Kidney (tissue), 14 donors: ENCODE results near the gene ZNF618. TPM values are rescaled to one million over a fixed set of nuclear protein-coding genes. Genes with fewer than 3 reads are reported as not detected.

ENCODE experiments used
- DNase-seq, 5 donors: peaks; one replicate each; pipeline ENCODE4 v3.0.0-alpha.2; 2013 to 2020
- FAIRE-seq: peaks from 2 replicates; lab custom pipeline; 2012; peaks lifted over from hg19 to GRCh38; lab: Jason Lieb, UNC
- H3K27ac ChIP-seq, 2 donors: one replicate each; pipeline ENCODE4 v1.7.0; 2013; ENCODE audit warnings: low read depth in 2 of 2, low read length in 2 of 2, inconsistent platforms in 1 of 2
- H3K27me3 ChIP-seq: one replicate; pipeline ENCODE4 v1.7.1; 2013; ENCODE audit warnings: low read length, inconsistent platforms; ENCODE audit not compliant: control insufficient read depth, insufficient read depth
- H3K36me3 ChIP-seq, 3 donors: one replicate each; pipeline versions ENCODE4 v1.7.0 to v1.7.1; 2013; ENCODE audit warnings: low read length in 3 of 3, control low read depth in 1 of 3, inconsistent platforms in 1 of 3; ENCODE audit not compliant: insufficient read depth in 3 of 3, control insufficient read depth in 2 of 3
- H3K4me1 ChIP-seq, 3 donors: one replicate each; pipeline versions ENCODE4 v1.7.0 to v1.7.1; 2013; ENCODE audit warnings: low read length in 3 of 3, inconsistent platforms in 1 of 3, low read depth in 1 of 3; ENCODE audit not compliant: control insufficient read depth in 2 of 3, insufficient read depth in 2 of 3
- H3K4me3 ChIP-seq, 3 donors: one replicate each; pipeline versions ENCODE4 v1.7.0 to v1.8.1; 2013; ENCODE audit warnings: low read length in 3 of 3, control low read depth in 1 of 3, inconsistent platforms in 1 of 3
- H3K9ac ChIP-seq, 3 donors: one replicate each; pipeline versions ENCODE4 v1.7.0 to v1.7.1; 2013; ENCODE audit warnings: low read length in 3 of 3, control low read depth in 1 of 3, inconsistent platforms in 1 of 3
- H3K9me3 ChIP-seq, 3 donors: one replicate each; pipeline versions ENCODE4 v1.7.0 to v1.7.1; 2013; ENCODE audit warnings: low read length in 3 of 3, control low read depth in 1 of 3, inconsistent platforms in 1 of 3; ENCODE audit not compliant: control insufficient read depth in 2 of 3, insufficient read depth in 1 of 3
- intact Hi-C: fragments of 100-400 bp; cut with DNase I; formaldehyde crosslinking; loops from one replicate; pipeline ENCODE4 v1.11.1; 2022
- polyA plus RNA-seq: library from polyadenylated mRNA; stranded (reverse); fragments of 350-450 nt; fragmentation: Illumina TruSeq; extraction: RNeasy Lipid Tissue Mini Kit (QIAGEN cat#74804); gene quantifications from one replicate; pipeline ENCODE4 v1.2.3, GENCODE V29; 2014; ENCODE audit warnings: low read depth, low replicate concordance; ENCODE audit not compliant: insufficient read depth
- total RNA-seq: library from RNA; stranded (reverse); fragmentation: NEBNext Ultra II Directional; extraction: Animal tissue kit (Norgen Biotek cat#: 25700); gene quantifications from one replicate; pipeline ENCODE4 v1.2.1, GENCODE V29; 2021
- TF ChIP-seq, protein P1 (sequence below): IDR thresholded peaks from 3 replicates; pipeline ENCODE4 v1.5.1; 2012; ENCODE audit warnings: mild to moderate bottlenecking, moderate library complexity, borderline replicate concordance; ENCODE audit not compliant: insufficient read depth; ENCODE audit errors: extremely low read depth
- donor health status: control.
- donor health status: control.
- donor health status: control.
- donor health status: control.
- donor health status: control.
- donor health status: DM: yes; HTN: yes; CAD: no.
- donor health status: Normal renal cell carcinoma (clear cell type).

The ZNF618 gene
- total and polyA plus RNA-seq, 2 donors from 2014 or later = 5.6 to 31.9 TPM

DNA sequence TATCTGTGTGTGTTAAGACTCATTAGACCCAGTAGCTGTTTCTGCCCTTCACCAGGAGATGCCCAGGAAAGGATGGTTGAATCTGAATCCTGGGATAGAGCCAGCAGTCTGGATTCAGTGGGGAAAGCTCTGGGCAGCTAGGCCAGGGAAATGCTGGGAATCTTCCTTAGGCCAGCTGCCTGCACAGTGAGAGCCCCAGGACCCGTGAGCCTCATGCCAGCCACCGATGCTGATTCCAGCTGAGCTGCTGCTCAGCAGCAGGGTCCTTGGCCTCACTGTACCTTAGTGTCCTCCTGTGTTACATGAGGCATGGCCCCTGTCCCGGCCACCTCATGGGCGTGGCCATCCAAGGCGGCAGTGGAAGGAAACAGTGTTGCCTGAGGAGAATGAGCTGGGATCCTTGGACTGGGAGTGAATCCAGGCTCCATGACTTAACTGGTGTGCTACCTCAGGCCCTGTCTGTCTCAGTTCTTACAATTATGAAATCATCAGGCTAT is 114.9 kb downstream of the ZNF618 start:
- Histone ChIP-seq H3K4me3 (no peak overlapping the region), H3K36me3 (peaks cover 0 to 31% (median 22%) of the 10 kb centered on the region in 3 donors), H3K27me3 (no peaks in the 10 kb centered on the region), H3K9me3 (no peaks in the 10 kb centered on the region), H3K27ac (no peak overlapping the region), H3K9ac (no peak overlapping the region), H3K4me1 (peaks cover 0 to 38% (median 30%) of the 10 kb centered on the region in 3 donors)
- TF ChIP-seq, protein P1, sequence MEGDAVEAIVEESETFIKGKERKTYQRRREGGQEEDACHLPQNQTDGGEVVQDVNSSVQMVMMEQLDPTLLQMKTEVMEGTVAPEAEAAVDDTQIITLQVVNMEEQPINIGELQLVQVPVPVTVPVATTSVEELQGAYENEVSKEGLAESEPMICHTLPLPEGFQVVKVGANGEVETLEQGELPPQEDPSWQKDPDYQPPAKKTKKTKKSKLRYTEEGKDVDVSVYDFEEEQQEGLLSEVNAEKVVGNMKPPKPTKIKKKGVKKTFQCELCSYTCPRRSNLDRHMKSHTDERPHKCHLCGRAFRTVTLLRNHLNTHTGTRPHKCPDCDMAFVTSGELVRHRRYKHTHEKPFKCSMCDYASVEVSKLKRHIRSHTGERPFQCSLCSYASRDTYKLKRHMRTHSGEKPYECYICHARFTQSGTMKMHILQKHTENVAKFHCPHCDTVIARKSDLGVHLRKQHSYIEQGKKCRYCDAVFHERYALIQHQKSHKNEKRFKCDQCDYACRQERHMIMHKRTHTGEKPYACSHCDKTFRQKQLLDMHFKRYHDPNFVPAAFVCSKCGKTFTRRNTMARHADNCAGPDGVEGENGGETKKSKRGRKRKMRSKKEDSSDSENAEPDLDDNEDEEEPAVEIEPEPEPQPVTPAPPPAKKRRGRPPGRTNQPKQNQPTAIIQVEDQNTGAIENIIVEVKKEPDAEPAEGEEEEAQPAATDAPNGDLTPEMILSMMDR = no peak
- peak in 2 of 5 donors; percentile 36 to 70 for DNase-seq
- no peak for FAIRE-seq
- intact Hi-C loops = loop anchor here (5.0 to 10.0 kb wide), 2 partner anchors 116 to 184 kb away; partner anchors contain the start of gene ZNF618

DNA sequence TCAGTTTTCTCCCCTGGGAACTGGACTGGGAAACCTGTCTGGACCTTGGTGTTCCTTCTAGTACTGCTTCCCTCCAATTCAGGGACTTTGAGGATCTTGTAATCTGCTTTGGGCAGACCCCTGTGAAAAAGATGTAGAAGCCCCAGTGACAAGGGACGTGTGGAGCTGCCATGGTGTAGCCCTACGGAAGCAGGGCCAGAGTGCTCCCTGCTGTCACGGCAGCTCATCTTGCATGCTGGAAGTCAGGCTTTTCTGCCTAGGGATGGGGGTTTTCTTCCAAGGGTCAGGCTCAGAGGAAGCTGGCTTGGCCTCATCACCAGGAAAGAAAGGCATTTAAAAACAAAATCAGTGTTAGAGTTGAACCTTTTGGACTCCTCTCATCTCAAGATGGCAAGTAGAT is 115.6 kb downstream of the ZNF618 start:
- FAIRE-seq = no peak
- TF ChIP-seq, protein P1 = no peak
- intact Hi-C loops = loop anchor here (5.0 to 10.0 kb wide), 2 partner anchors 117 to 184 kb away; partner anchors contain the start of gene ZNF618

DNA sequence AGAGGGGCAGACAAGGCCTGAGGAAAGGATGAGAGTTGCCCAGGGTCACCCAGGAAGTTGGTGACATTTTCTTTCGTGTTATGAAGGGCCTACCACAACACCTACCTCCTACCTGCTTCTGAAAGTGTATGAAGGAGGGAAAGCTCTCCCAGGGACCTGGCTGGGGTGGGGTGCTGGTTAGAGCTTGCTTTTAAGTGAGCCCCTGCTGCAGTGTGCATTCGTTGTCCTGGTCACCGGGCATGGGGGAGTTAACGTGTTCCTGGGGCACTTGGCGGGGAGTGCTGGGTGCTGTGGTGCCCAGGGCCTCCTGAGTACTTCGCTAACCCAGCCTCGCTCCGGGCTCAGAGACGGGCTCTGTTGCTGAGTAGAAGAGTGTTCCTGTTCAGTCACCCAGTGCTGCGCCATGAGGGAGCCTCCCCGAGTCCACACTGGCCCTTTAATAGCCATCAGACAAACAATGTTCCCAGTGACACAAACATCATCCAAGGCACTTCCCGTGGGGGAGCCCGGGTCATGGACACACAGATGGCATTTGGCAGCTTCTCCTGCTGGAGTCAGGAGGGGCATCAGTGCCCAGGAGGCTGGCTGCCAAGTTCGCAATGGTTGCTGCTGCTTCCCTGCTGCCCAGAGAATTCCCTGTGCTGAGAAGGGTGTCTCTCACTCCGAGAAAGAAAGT is 116.3 kb downstream of the ZNF618 start:
- Histone ChIP-seq H3K9ac (no peak overlapping the region), H3K4me1 (peaks cover 0 to 40% (median 32%) of the 10 kb centered on the region in 3 donors), H3K27me3 (no peaks in the 10 kb centered on the region), H3K36me3 (peaks cover 0 to 24% (median 17%) of the 10 kb centered on the region in 3 donors), H3K9me3 (no peaks in the 10 kb centered on the region), H3K4me3 (no peak overlapping the region), H3K27ac (peak overlapping the region in 1 of 2 donors; percentile 57)
- TF ChIP-seq, protein P1 = no peak
- DNase-seq (peak in 2 of 5 donors; percentile 26 to 76), FAIRE-seq (no peak)
- intact Hi-C loops = loop anchor here (5.0 to 10.0 kb wide), 2 partner anchors 118 to 185 kb away; partner anchors contain the start of gene ZNF618

More for the DNA sequence above, 115.6 kb downstream of the ZNF618 start:
- Histone ChIP-seq H3K27ac (peak overlapping the region in 1 of 2 donors; percentile 15), H3K36me3 (peaks cover 0 to 24% (median 19%) of the 10 kb centered on the region in 3 donors), H3K4me1 (peaks cover 0 to 38% (median 30%) of the 10 kb centered on the region in 3 donors), H3K4me3 (no peak overlapping the region), H3K9ac (no peak overlapping the region), H3K27me3 (no peaks in the 10 kb centered on the region), H3K9me3 (no peaks in the 10 kb centered on the region)
- DNase-seq = peak in 2 of 5 donors; percentile 11 to 21
